ENCODE measurements around the gene EZH2. TPM values are rescaled to one million over a fixed set of nuclear protein-coding genes. Genes with fewer than 3 reads are reported as not detected.

EZH2 gene
- polyA plus RNA-seq, 3 donors: 1.8 to 2.9 (median 2.0) TPM

DNA sequence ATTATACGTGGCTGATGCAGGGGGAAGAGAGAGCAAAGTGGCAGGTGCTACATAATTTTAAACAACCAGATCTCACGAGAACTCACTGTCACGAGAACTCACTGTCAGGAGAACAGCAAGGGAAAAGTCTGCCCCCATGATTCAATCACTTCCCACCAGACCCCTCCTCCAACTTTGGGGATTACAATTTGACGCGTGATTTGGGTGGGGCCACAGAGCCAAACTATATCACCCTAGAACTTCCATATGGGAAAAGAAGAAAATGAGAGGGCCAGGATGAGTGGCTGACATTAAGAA, 15.8 kb downstream of the EZH2 start:
- 60 to 73% (median 64%) methylated on average over 5 of the region's 5 CpGs for WGBS, 3 donors
- H3K27ac ChIP-seq (ENCODE audit: low read depth, low read length): no peak overlapping the region

- no peak overlapping the region for H3K27ac ChIP-seq (ENCODE audit: low read depth, low read length)
- 81 to 90% (median 88%) methylated on average over 3 of the region's 3 CpGs for WGBS, 3 donors
Observed at GRCh38 chr7:148867596-148868377, 16.3 kb downstream of the EZH2 start.

DNA sequence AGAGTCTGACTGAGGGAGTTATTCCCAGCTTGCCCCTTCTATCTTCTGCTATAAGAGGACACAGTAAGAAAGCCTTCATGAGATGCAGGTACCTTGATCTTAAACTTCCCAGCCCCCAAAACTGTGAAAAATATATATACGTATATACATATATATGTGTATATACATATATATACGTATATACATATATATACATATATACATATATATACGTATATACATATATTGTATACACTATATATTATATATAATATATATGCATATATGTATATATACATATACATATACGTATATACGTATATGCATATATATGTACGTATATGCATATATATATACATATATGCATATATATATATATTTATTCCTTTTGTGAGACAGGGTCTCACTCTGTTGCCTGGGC, 17.7 kb downstream of the EZH2 start:
- no peak overlapping the region for H3K27ac ChIP-seq (ENCODE audit: low read depth, low read length)

GRCh38 chr7:148865283-148865682, 18.8 kb downstream of the EZH2 start:
- 87 to 96% (median 95%) methylated on average over 2 of the region's 2 CpGs for WGBS, 3 donors

More for the DNA sequence above, 17.7 kb downstream of the EZH2 start:
- 94 to 98% (median 96%) methylated on average over 6 of the region's 6 CpGs for WGBS, 3 donors

DNA sequence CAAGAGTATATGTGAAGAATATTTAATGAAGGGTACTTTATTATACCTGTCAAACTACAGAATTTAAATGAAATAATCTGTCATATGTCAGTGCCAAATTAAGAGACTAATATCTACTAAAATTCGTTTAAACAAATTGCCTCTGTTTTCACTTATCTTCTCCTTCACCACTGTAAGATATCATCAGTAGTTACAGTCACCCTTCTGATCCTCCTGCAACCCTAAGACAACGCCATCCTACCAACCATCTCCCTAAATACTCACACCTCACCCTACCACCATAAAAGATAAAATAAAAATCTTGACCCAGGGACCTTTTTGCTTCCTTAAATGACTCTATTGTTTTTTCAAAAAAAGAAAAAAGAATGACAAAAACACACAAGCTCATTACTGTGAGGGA, 20.8 kb downstream of the EZH2 start:
- 56 to 76% (median 73%) methylated on average over 2 of the region's 2 CpGs for WGBS, 3 donors

More at GRCh38 chr7:148865283-148865682, 18.8 kb downstream of the EZH2 start:
- no peak overlapping the region for H3K27ac ChIP-seq (ENCODE audit: low read depth, low read length)

DNA sequence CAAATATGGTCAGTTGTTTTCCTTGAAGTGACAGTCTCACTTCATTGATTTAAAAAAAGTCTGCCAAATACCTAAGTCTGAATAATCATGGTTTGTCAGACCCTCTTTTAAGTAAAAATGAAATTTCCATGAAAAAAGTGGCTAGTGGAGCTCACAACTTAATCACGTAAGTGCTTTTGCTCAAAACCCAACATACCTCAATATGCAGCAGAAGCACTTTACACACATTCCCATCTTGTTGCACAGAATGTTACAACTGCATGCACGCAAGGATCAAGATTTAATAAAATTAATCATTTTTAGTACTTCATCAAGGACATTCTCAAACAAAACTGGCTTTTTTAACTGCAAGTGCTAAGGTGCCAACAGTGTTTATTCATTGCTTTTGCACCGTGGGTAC, 21.6 kb downstream of the EZH2 start:
- WGBS, 3 donors: 78 to 92% (median 91%) methylated on average over 3 of the region's 3 CpGs

More for the DNA sequence above, 20.8 kb downstream of the EZH2 start:
- no peak overlapping the region for H3K27ac ChIP-seq (ENCODE audit: low read depth, low read length)

GRCh38 chr7:148858489-148858888, 25.6 kb downstream of the EZH2 start:
- WGBS, 3 donors: 82 to 91% (median 87%) methylated on average over 2 of the region's 2 CpGs
- H3K27ac ChIP-seq (ENCODE audit: low read depth, low read length): no peak overlapping the region

More for the DNA sequence above, 21.6 kb downstream of the EZH2 start:
- no peak overlapping the region for H3K27ac ChIP-seq (ENCODE audit: low read depth, low read length)

DNA sequence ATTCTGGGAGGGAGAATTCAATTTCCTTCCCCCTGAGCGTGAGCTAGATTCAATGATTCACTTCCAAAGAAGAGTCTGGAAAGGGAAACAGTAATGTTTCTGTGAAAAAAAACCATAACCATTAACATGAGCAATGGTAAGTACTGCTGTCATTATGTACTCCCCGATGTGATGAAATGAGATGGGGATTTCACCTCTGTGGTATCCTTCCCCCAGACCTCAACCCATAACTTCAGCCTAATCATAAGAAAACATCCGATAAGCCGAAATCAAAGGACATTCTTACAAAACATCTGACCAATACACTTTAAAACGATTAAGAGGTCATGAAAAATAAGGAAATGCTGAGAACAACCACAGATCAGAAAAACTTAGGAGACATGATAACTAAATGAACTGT, 27.2 kb downstream of the EZH2 start:
- WGBS, 3 donors: 52 to 87% (median 55%) methylated on average over 5 of the region's 5 CpGs
- H3K27ac ChIP-seq (ENCODE audit: low read depth, low read length): no peak overlapping the region

GRCh38 chr7:148856578-148856881, 27.6 kb downstream of the EZH2 start:
- WGBS, 3 donors: 76 to 94% (median 85%) methylated on average over 2 of the region's 2 CpGs

DNA sequence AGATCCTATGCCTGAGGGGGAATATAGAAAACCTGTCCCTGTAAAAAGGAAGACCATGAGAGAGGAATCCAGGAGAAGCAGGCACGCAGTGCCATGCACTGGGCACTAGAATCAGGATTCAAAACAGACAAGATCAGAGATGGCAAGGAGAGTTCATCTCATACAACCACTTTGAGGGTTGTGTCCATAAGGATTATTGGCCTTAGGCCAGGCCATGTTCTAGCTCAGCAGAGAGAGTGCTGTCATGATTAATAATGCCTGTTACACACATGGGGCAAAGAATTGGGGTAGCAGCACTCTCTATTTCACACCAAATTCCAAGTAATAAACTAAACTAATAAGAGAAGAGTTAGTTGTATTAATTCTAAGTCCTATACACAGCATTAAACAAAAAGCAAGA, 29.1 kb downstream of the EZH2 start:
- no peak overlapping the region for H3K27ac ChIP-seq (ENCODE audit: low read depth, low read length)
- WGBS, 3 donors: 96 to 100% (median 96%) methylated on average over 1 of the region's 1 CpG

More at GRCh38 chr7:148856578-148856881, 27.6 kb downstream of the EZH2 start:
- H3K27ac ChIP-seq (ENCODE audit: low read depth, low read length): no peak overlapping the region

- H3K27ac ChIP-seq (ENCODE audit: low read depth, low read length): no peak overlapping the region
- 82 to 88% (median 85%) methylated on average over 1 of the region's 1 CpG for WGBS, 3 donors
Observed at GRCh38 chr7:148852272-148852671, 31.8 kb downstream of the EZH2 start.

- no peak overlapping the region for H3K27ac ChIP-seq (ENCODE audit: low read depth, low read length)
- 96 to 97% (median 97%) methylated on average over 5 of the region's 5 CpGs for WGBS, 3 donors
Observed at GRCh38 chr7:148850564-148850963, 33.5 kb downstream of the EZH2 start.

GRCh38 chr7:148849393-148850098, 34.5 kb downstream of the EZH2 start:
- 71 to 87% (median 80%) methylated on average over 7 of the region's 7 CpGs for WGBS, 3 donors
- H3K27ac ChIP-seq (ENCODE audit: low read depth, low read length): no peak overlapping the region

- no peak overlapping the region for H3K27ac ChIP-seq (ENCODE audit: low read depth, low read length)
- 82 to 86% (median 86%) methylated on average over 9 of the region's 9 CpGs for WGBS, 3 donors
Observed at GRCh38 chr7:148847815-148848734, 36.0 kb downstream of the EZH2 start.

GRCh38 chr7:148838905-148839304, 45.2 kb downstream of the EZH2 start:
- no peak overlapping the region for H3K27ac ChIP-seq (ENCODE audit: low read depth, low read length)
- WGBS, 3 donors: 52 to 79% (median 71%) methylated on average over 2 of the region's 2 CpGs

- H3K27ac ChIP-seq (ENCODE audit: low read depth, low read length): no peak overlapping the region
- 95 to 97% (median 96%) methylated on average over 4 of the region's 4 CpGs for WGBS, 3 donors
Observed at GRCh38 chr7:148835854-148836253, 48.2 kb downstream of the EZH2 start.

DNA sequence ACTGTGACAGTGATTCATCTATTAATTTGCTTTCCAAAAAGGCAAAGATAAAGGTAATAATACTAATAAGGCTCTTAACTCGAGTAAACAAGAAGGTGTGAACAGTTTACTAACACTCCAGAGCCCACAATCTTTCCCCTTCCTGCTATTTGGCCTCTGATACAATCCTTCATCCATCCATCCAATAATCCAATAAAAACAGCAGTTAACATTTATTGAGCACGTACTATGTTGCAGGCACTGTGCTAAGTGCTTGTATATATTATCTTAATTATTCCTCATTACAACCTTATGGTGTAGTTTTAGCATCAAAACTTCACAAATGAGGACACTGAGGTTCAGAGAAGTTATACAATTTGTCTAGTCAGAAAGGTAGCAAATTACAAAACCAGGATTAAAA, 49.5 kb downstream of the EZH2 start:
- no peak overlapping the region for H3K27ac ChIP-seq (ENCODE audit: low read depth, low read length)
- WGBS, 3 donors: 96 to 98% (median 96%) methylated on average over 2 of the region's 2 CpGs

- H3K27ac ChIP-seq (ENCODE audit: low read depth, low read length): no peak overlapping the region
- WGBS, 3 donors: 81 to 95% (median 91%) methylated on average over 2 of the region's 2 CpGs
Observed at GRCh38 chr7:148831782-148832181, 52.3 kb downstream of the EZH2 start.
